H1 (cell line): ENCODE data around the gene AGAP1.

ENCODE experiments used
- BACH1 ChIP-seq: IDR thresholded peaks from 2 replicates; pipeline ENCODE4 v1.6.1; 2012; ENCODE audit warnings: low read length, improper control_type of control experiment
- CTCF ChIP-seq, 3 experiments: IDR thresholded peaks; 1 replicate in 2 of 3; 2 replicates in 1 of 3; pipeline versions ENCODE4 v1.5.1 to v1.6.1; 2011; ENCODE audit warnings: low read length in 3 of 3, mild to moderate bottlenecking in 3 of 3, inconsistent platforms in 2 of 3, low read depth in 1 of 3, moderate library complexity in 1 of 3; ENCODE audit not compliant: insufficient read depth in 1 of 3; ENCODE audit errors: control extremely low read depth in 1 of 3
- EZH2 ChIP-seq: fragments of 200-600 bp; sonication (generic); IDR thresholded peaks from 2 replicates; pipeline ENCODE4 v1.7.1; 2012; ENCODE audit warnings: low read depth, mild to moderate bottlenecking, moderate library complexity, low read length, inconsistent platforms; ENCODE audit not compliant: severe bottlenecking
- KDM5A ChIP-seq: fragments of 200-600 bp; IDR thresholded peaks from 2 replicates; pipeline ENCODE4 v1.7.1; 2012; ENCODE audit warnings: mild to moderate bottlenecking, low read length, inconsistent platforms, mixed read lengths
- SRF ChIP-seq: IDR thresholded peaks from 2 replicates; pipeline ENCODE4 v1.6.1; 2011; ENCODE audit warnings: mild to moderate bottlenecking, low read depth, low read length, moderate library complexity
- TAF1 ChIP-seq: IDR thresholded peaks from 2 replicates; pipeline ENCODE4 v1.6.1; 2011; ENCODE audit warnings: mild to moderate bottlenecking, low read depth, low read length
- TBP ChIP-seq: IDR thresholded peaks from 2 replicates; pipeline ENCODE4 v1.6.1; 2011; ENCODE audit warnings: low read depth, low read length, improper control_type of control experiment

GRCh38 chr2:235672720-235673119, 178.9 kb downstream of the AGAP1 start:
- TF ChIP-seq KDM5A (no peak), SRF (no peak), BACH1 (no peak), TAF1 (no peak), EZH2 (no peak), TBP (no peak), CTCF (IDR thresholded peaks at IDR 0.05; ENCODE audit: control extremely low read depth in 1 of 3, insufficient read depth in 1 of 3, low read depth in 1 of 3, low read length in 3 of 3) (no peak)
